Naive thymus-derived CD8-positive, alpha-beta T cell (primary cell): Measurements from ENCODE around the gene FBLL1. TPM values are rescaled to one million over a fixed set of nuclear protein-coding genes. Genes with fewer than 3 reads are reported as not detected.

Experiments
- ATAC-seq, 2 donors: fragments of 150-1000 bp; cut with Tn5 transposase in 1 of 2; sonication (Bioruptor Pico), chemical (Tn5 transposase) in 1 of 2; 1 replicate in 1 of 2; 2 replicates in 1 of 2; pipeline ENCODE4 v1.10.0; 2021; ENCODE audit warnings: mild to moderate bottlenecking in 2 of 2, moderate library complexity in 2 of 2
- POLR2A ChIA-PET: fragments of 350-600 bp; sonication (Branson Sonifier 250); formaldehyde crosslinking; loops from one replicate; lab custom pipeline; 2021; ENCODE audit warnings: antibody characterized with exemption; lab: Charles Lee
- DNase-seq, 10 donors: peaks; one replicate each; pipeline versions ENCODE4 v3.0.0 to v3.0.0-alpha.2; 2020 to 2022
- H3K27ac Mint-ChIP-seq, 10 donors: one replicate each; pipeline ENCODE4 v1.8.0; 2020 to 2022; ENCODE audit warnings: mild to moderate bottlenecking in 10 of 10, mixed read lengths in 10 of 10, moderate library complexity in 4 of 10, inconsistent platforms in 1 of 10
- H3K27me3 Mint-ChIP-seq, 5 donors: one replicate each; pipeline ENCODE4 v1.8.0; 2021 to 2022; ENCODE audit warnings: mixed read lengths in 5 of 5
- H3K36me3 Mint-ChIP-seq, 3 donors: one replicate each; pipeline ENCODE4 v1.8.0; 2020 to 2022; ENCODE audit warnings: mixed read lengths in 3 of 3, mild to moderate bottlenecking in 2 of 3, inconsistent platforms in 1 of 3
- H3K4me1 Mint-ChIP-seq, 4 donors: one replicate each; pipeline ENCODE4 v1.8.0; 2021 to 2022; ENCODE audit warnings: mixed read lengths in 4 of 4
- H3K4me3 Mint-ChIP-seq, 10 donors: one replicate each; pipeline ENCODE4 v1.8.0; 2020 to 2022; ENCODE audit warnings: mild to moderate bottlenecking in 10 of 10, mixed read lengths in 10 of 10, moderate library complexity in 6 of 10, inconsistent platforms in 1 of 10
- H3K9me3 Mint-ChIP-seq, 9 donors: one replicate each; pipeline ENCODE4 v1.8.0; 2020 to 2022; ENCODE audit warnings: mixed read lengths in 9 of 9, mild to moderate bottlenecking in 3 of 9, inconsistent platforms in 1 of 9, moderate library complexity in 1 of 9
- polyA plus RNA-seq, 3 donors: library from polyadenylated mRNA; unstranded; fragments of 300-500 nt; fragmentation: Illumina TruSeq; gene quantifications; one replicate each; pipeline ENCODE4 v1.2.3, GENCODE V29; 2021
- total RNA-seq, 8 experiments: library from RNA in 2 of 8; stranded (reverse) in 2 of 8; gene quantifications; one replicate each; pipeline ENCODE4 v1.2.3 and lab custom pipeline; 2021 to 2026

Gene FBLL1
- total RNA-seq (not detected), polyA plus RNA-seq (not detected), total RNA-seq (lab: John Stamatoyannopoulos, UW) (0 to 0.42 (median 0.17) reads per million in 6 experiments)

DNA sequence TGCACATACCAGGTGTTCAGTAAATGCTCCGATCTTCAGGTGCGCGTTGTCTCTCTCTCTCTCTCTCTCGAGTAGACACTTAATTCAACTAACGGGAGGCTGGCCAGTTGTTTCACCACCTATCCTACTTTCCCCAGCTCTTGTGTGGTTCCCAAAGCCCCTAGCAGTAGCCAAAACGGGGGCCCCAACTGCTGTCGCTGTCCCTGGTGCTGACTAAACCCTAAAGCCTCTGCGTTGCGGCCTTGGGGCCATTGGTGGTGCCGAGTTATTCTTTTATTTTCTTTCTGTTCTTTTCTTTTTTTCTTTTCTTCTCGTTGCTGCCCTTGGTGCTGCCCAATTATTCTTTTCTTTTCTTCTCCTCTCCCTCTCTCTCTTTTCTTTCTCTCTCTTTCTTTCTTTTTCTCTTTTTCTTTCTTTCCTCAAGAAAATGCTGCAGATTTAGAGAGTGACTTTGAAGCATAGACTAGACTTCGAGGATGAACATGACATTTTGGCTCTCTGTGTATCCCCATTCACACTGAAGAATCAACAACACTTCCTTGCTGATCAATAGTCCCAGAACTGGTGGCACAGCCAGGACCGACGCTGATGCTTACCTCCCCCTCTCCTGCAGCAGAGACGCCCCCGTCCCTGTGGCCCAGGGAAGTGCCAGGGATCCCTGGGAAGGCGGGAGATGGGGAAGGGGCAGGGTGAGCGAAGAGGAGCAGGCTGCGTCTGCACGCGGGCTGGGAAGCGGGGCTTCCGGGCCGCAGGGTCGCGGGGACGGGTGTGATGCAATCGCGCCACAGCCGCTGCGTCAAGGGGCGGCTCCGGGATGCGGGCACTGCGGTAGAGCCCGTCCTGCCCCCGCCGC is at the start of gene FBLL1:
Gene FBLL1 (plus strand): TSS at position 785 of the 853 bp plus-strand sequence. CDS start 200 bp downstream, outside the sequence.
- peak; percentile 6 to 47 for ATAC-seq
- Mint-ChIP-seq H3K27ac (peak within 1 kb of the TSS in 1 of 10 donors; percentile 49), H3K4me3 (peak within 1 kb of the TSS; percentile 63 to 85 (median 72)), H3K27me3 (peaks cover 23 to 52% (median 46%) of the 10 kb centered on the region in 5 donors), H3K4me1 (peaks cover 6 to 15% (median 12%) of the 10 kb centered on the region in 4 donors), H3K9me3 (peaks cover 0 to 9% (median 2%) of the 10 kb centered on the region in 9 donors), H3K36me3 (peaks cover 0 to 2% (median 0%) of the 10 kb centered on the region in 3 donors)
- peak in 6 of 10 donors; percentile 7 to 34 (median 22) for DNase-seq
- POLR2A ChIA-PET = no interaction called here

DNA sequence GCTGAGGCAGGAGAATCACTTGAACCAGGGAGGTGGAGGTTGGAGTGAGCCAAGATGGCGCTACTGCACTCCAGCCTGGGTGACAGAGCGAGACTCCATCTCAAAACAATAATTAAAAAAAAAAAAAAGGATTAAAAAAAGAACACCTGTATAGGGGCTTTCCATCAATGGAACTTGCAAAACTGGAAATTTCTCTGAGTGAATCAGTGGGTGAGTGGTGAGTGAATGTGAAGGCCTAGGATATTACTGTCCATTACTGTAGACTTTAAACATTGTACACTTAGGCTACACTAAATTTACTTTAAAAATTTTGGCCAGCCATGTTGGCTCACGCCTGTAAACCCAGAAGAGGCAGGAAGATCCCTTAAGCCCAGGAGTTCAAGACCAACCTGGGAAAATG is 48.5 kb upstream of the FBLL1 start:
- H3K36me3 Mint-ChIP-seq = no peaks in the 10 kb centered on the region
- H3K27me3 Mint-ChIP-seq = peaks cover 4 to 21% (median 10%) of the 10 kb centered on the region in 5 donors
- H3K4me1 Mint-ChIP-seq = peaks cover 0 to 8% (median 6%) of the 10 kb centered on the region in 4 donors
- no peaks in the 10 kb centered on the region for H3K9me3 Mint-ChIP-seq
- no peak overlapping the region for H3K27ac Mint-ChIP-seq
- no peak for DNase-seq
- H3K4me3 Mint-ChIP-seq = no peak overlapping the region
- POLR2A ChIA-PET = no interaction called here
- ATAC-seq = no peak

DNA sequence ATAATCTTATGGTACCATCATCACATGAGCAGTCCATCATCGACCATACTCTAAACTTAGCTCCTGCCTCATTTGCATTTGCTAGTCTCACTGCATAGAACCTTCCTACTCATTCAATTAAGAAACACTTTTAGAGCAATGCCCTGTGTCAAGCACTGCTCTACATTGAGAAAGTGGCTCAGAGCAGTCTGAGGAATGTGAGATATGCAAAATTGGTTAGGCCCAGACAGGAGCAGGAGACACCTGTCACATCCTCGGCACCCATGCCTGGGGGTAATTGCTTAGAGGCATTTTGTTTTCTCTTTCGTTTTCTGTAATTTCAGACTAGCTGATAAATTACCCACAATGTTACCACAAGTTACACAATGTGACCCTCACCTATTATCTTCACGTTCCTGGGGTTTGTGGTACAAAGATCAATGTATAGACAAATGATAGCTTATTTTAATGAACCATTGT is 47.7 kb upstream of the FBLL1 start:
- DNase-seq = no peak
- ATAC-seq = no peak
- Mint-ChIP-seq H3K4me3 (no peak overlapping the region), H3K9me3 (no peaks in the 10 kb centered on the region), H3K27ac (no peak overlapping the region), H3K36me3 (peaks cover 0 to under 1% (median 0%) of the 10 kb centered on the region in 3 donors), H3K27me3 (peaks cover 6 to 21% (median 10%) of the 10 kb centered on the region in 5 donors), H3K4me1 (peaks cover 3 to 16% (median 13%) of the 10 kb centered on the region in 4 donors)
- POLR2A ChIA-PET = no interaction called here

DNA sequence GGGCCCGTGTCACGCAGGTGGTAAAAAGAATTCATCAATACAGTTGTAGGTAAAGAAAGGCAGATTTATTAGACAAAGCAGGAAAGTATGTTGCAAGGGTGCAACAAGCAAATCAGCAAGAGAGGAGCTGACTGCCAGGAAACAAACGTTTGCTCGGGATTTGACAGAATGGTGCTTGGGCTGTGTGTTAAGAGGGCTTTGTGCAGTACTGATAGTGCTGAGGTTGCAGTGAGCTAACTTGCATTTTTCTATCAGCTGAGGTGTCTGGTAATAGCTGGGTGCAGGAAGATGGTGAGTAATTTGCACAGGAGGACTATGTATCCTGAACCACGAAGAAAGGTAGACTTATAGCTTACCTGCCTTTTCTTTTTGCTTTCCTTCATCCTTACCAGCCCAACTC is 46.7 kb upstream of the FBLL1 start:
- POLR2A ChIA-PET = no interaction called here
- Mint-ChIP-seq H3K9me3 (no peaks in the 10 kb centered on the region), H3K27me3 (peaks cover 6 to 21% (median 10%) of the 10 kb centered on the region in 5 donors), H3K4me3 (peak overlapping the region in 1 of 10 donors; percentile 5), H3K4me1 (peaks cover 3 to 26% (median 21%) of the 10 kb centered on the region in 4 donors), H3K27ac (no peak overlapping the region), H3K36me3 (peaks cover 0 to 3% (median 0%) of the 10 kb centered on the region in 3 donors)
- DNase-seq = no peak
- ATAC-seq = no peak

DNA sequence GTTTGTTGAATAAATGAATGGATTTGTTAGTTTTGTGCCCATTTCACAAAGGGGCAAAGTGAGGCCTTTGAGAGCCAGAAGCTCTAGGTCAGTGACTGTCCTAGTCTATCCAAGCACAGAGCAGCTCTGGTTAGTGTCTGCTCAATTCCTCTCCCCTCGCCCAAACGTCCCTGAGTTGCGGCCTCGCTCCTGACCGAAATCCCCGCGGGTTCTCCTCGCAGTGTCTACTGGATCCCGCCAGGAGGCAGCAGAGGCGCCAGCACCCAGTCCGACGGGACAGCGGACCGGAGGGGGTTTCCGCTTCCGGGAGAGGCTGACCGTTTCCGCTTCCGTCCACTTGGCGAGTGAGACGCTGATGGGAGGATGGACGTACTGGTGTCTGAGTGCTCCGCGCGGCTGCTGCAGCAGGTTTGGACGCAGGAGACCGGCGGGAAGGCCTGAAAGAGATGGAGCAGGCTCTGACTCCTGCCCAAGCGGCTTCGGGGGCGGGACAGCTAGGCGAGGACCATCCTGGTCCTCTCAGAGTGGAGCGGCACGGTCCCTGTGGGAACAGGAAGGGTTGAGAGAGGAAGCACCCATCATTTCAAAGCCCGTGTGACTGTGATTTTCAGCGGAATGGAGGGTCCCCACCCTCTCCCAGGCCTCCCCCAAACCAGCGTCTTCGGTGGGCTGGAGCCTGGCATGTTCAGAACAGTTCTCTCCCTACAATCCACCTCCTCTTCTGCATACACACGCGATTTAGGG is 42.8 kb upstream of the FBLL1 start, which contains the start of gene RARS1:
Gene RARS1 (plus strand): TSS at position 336 of the 744 bp plus-strand sequence. CDS start 28 bp downstream, at position 364.
- DNase-seq (peak; percentile 73 to 89 (median 83)), ATAC-seq (peak; percentile 85 to 88)
- H3K27ac Mint-ChIP-seq = peak within 1 kb of the TSS; percentile 91 to 98 (median 95)

DNA sequence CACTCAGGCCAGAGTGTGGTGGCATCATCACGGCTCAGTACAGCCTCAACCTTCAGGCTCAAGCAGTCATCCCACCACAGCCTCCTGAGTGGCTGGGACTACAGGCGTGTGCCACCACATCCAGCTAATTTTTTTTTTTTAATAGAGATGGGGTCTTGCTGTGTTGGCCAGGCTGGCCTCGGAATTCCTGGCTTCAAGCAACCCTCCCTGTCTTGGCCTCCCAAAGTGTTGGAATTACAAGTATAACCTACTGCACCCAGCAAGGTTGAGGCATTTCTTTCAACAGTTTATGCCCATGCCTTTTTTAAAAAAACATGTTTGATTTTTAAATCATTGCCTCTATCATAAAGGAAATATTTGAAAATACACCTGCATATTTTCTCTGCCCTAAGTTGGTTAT is 40.0 kb upstream of the FBLL1 start:
- no peak for DNase-seq
- Mint-ChIP-seq H3K27me3 (peaks cover 0 to 2% (median 0%) of the 10 kb centered on the region in 5 donors), H3K9me3 (no peaks in the 10 kb centered on the region), H3K27ac (no peak overlapping the region), H3K4me1 (peaks cover 8 to 52% (median 39%) of the 10 kb centered on the region in 4 donors), H3K36me3 (peaks cover 15 to 62% (median 29%) of the 10 kb centered on the region in 3 donors), H3K4me3 (peak overlapping the region in 1 of 10 donors; percentile 24)
- POLR2A ChIA-PET = interaction anchor here (0.7 kb wide), 1 partner anchor 99 kb away, joined by 3 read pairs; no protein-coding TSS in a partner anchor
- ATAC-seq = no peak

More for the DNA sequence above, 42.8 kb upstream of the FBLL1 start, which contains the start of gene RARS1:
- H3K4me3 Mint-ChIP-seq = peak within 1 kb of the TSS; percentile 98 to 100 (median 99)
- H3K9me3 Mint-ChIP-seq = no peaks in the 10 kb centered on the region
- peaks cover 8 to 46% (median 39%) of the 10 kb centered on the region in 4 donors for H3K4me1 Mint-ChIP-seq
- peaks cover 0 to 6% (median 3%) of the 10 kb centered on the region in 5 donors for H3K27me3 Mint-ChIP-seq
- POLR2A ChIA-PET = no interaction called here
- peaks cover 9 to 34% (median 12%) of the 10 kb centered on the region in 3 donors for H3K36me3 Mint-ChIP-seq

DNA sequence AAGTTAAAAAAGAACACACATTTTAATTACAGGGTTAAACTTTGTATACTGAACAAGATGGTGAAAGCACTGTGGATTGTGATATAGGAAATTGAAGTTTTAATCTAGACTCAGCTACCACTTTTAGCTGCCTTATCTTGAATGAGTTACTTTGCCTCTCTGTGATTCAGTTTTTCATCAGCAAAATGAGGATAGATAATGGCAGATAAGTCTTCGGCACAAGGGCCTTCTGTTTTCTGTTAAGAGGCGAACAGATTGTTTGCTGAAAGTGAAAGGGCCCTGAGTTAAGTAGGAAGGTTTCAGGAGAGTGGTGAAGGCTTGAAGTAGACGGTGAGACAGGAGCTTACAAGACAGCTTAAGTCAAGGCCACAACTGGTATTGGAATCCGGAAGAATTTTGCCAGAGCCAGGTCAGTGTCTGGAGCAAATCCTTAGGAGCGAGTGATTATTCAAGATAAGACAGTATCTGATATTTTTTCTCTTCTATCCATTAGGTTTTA is 35.0 kb upstream of the FBLL1 start:
- POLR2A ChIA-PET = no interaction called here
- no peak for DNase-seq
- ATAC-seq = no peak
- Mint-ChIP-seq H3K4me3 (no peak overlapping the region), H3K9me3 (no peaks in the 10 kb centered on the region), H3K27ac (no peak overlapping the region), H3K4me1 (peaks cover 3 to 22% (median 8%) of the 10 kb centered on the region in 4 donors), H3K36me3 (peaks cover 26 to 95% (median 41%) of the 10 kb centered on the region in 3 donors), H3K27me3 (no peaks in the 10 kb centered on the region)

DNA sequence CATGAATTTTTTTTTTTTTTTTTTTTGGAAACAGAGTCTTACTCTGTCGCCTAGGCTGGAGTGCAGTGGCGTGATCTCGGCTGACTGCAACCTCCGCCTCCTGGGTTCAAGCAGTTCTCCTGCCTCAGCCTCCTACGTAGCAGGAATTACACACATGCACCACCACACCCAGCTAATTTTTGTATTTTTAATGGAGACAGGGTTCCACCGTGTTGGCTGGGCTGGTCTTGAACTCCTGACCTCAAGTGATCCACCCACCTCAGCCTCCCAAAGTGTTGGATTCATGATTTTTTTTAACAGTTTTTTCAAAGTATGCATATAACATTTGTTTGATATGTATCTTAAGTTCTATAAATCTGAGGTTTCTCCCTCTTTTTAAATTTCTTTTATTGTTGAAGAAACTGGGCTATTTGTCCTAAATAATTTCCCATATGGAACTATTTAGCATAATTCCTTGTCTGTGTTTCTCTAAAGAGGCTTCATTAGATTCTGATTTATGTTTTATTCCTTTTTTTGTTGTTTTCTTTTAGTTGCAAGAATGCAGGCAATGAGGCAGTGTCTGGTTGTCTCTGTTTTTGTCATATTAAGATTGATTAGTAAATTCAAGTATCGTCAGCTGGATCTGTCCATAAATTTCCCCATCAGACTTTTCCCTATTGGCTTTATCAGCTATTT is 26.4 kb upstream of the FBLL1 start:
- H3K4me3 Mint-ChIP-seq = no peak overlapping the region
- DNase-seq = no peak
- POLR2A ChIA-PET = no interaction called here
- H3K27ac Mint-ChIP-seq = peak overlapping the region in 1 of 10 donors; percentile 22
- no peak for ATAC-seq
- no peaks in the 10 kb centered on the region for H3K9me3 Mint-ChIP-seq
- H3K4me1 Mint-ChIP-seq = no peaks in the 10 kb centered on the region
- no peaks in the 10 kb centered on the region for H3K27me3 Mint-ChIP-seq
- peaks cover 0 to 92% (median 30%) of the 10 kb centered on the region in 3 donors for H3K36me3 Mint-ChIP-seq

DNA sequence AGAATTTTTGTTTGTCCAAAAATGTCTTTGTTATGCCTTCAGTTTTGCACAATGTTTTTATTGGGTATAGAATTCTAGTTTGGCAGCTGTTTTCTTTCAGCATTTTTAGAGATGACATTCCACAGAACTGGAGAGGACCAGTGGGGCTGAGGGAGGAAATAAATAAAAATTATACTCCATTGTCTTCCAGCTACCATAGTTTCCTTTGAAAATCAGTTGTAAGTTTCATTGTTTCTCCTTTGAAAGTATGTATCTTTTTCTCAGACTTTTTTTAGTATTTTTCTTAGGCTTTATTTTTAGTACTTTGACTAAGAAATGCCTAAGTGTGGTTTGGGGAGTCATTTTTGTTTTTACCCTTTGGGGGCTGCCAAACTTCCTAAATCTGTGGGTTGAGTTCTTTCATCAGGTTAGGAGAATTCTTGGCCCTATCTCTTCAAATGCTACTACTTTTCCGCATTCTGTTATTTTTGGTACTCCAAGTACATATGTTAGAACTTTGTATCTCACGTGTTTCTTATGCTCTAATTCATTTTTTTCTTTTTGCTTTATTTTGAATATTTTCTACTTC is 15.2 kb upstream of the FBLL1 start:
- POLR2A ChIA-PET = no interaction called here
- DNase-seq (no peak), ATAC-seq (no peak)
- no peak overlapping the region for H3K27ac Mint-ChIP-seq
- peaks cover 0 to 20% (median 2%) of the 10 kb centered on the region in 9 donors for H3K9me3 Mint-ChIP-seq
- peaks cover 0 to 2% (median under 1%) of the 10 kb centered on the region in 4 donors for H3K4me1 Mint-ChIP-seq
- no peak overlapping the region for H3K4me3 Mint-ChIP-seq
- H3K27me3 Mint-ChIP-seq = no peaks in the 10 kb centered on the region
- H3K36me3 Mint-ChIP-seq = peaks cover 57 to 98% (median 81%) of the 10 kb centered on the region in 3 donors

DNA sequence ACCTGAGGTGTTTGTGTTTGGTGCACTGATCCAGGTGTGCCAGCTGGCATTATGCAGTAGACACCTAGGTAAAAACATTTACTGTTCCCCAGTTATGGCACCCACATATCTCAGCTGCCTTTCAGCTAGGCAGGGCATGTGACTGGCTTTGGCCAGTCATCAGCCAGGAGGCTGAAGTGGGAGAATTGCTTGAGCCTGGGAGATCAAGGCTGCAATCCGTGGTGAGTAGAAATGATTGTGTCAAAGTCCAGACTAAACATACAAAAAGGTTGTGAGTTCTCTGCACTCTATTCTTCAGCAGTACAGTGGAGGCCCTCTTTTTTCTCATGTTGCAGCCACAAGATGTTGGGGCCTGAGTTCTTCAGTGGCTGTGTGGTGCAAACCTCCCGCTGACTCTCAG is 3.2 kb upstream of the FBLL1 start:
- H3K27ac Mint-ChIP-seq = no peak overlapping the region
- DNase-seq (no peak), ATAC-seq (no peak)
- H3K4me1 Mint-ChIP-seq = peaks cover 6 to 15% (median 12%) of the 10 kb centered on the region in 4 donors
- POLR2A ChIA-PET = no interaction called here
- peaks cover 0 to 5% (median 5%) of the 10 kb centered on the region in 3 donors for H3K36me3 Mint-ChIP-seq
- H3K9me3 Mint-ChIP-seq = peaks cover 0 to 9% (median 2%) of the 10 kb centered on the region in 9 donors
- peaks cover 11 to 25% (median 22%) of the 10 kb centered on the region in 5 donors for H3K27me3 Mint-ChIP-seq
- H3K4me3 Mint-ChIP-seq = no peak overlapping the region

DNA sequence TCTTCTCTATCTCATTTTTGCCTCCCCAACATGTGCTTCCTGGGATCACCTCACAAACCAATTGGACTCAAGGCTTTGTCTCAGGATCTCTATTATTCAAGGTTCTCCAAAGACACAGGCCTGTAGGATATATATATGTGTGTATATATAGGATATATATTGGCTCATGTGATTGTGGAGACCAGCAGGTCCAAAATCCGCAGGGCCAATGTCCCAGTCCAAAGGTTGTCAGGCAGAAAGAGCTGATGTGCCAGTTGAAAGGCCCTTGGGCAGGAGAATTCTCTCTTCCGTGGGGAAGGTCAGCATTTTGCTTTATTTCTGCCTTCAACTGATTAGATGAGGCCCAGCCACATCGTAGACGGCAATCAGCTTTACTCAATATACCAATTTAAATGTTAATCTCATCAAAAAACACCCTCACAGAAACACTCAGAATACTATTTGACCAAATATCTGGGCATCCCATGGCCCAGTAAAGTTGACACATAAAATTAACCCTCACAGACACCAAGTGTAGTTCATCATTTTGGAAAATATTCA is 1.3 kb upstream of the FBLL1 start:
- peaks cover 17 to 43% (median 39%) of the 10 kb centered on the region in 5 donors for H3K27me3 Mint-ChIP-seq
- H3K36me3 Mint-ChIP-seq = peaks cover 0 to 2% (median 0%) of the 10 kb centered on the region in 3 donors
- H3K4me1 Mint-ChIP-seq = peaks cover 6 to 15% (median 12%) of the 10 kb centered on the region in 4 donors
- POLR2A ChIA-PET = no interaction called here
- H3K4me3 Mint-ChIP-seq = peak overlapping the region in 7 of 10 donors; percentile 1 to 74 (median 39)
- DNase-seq = no peak
- peaks cover 0 to 9% (median 2%) of the 10 kb centered on the region in 9 donors for H3K9me3 Mint-ChIP-seq
- ATAC-seq = no peak
- no peak overlapping the region for H3K27ac Mint-ChIP-seq
